ENCODE data around the gene DZANK1. TPM values are rescaled to one million over a fixed set of nuclear protein-coding genes. Genes with fewer than 3 reads are reported as not detected.
"Not testable (repeated sequence)": the region's sequence is repeated elsewhere in the genome, so short reads cannot be mapped to it uniquely, and the experiment has no call there.

Gene DZANK1
- total RNA-seq, 1 donor from 2014 or later, result 1.9 TPM

- Mint-ChIP-seq H3K9me3 (ENCODE audit: low read depth) (no peaks in the 10 kb centered on the region), H3K36me3 (ENCODE audit: low read depth) (peaks cover 12% of the 10 kb centered on the region), H3K27me3 (ENCODE audit: low read depth) (no peaks in the 10 kb centered on the region), H3K27ac (ENCODE audit: unreplicated experiment) (peak within 1 kb of the TSS; percentile 100), H3K4me1 (ENCODE audit: low read depth) (peaks cover 26% of the 10 kb centered on the region), H3K4me3 (ENCODE audit: unreplicated experiment) (peak within 1 kb of the TSS; percentile 100)
- TF ChIP-seq CTCF (IDR thresholded peaks at IDR 0.05), result no peak
- peak; percentile 97 for DNase-seq (ENCODE audit: low spot score)
These were observed 40.7 kb upstream of the DZANK1 start, which contains the start of gene SEC23B for GRCh38 chr20:18507218-18508191. SEC23B (plus strand) TSS chr20:18507940; CDS start chr20:18510836, 2,896 bp downstream.

GRCh38 chr20:18506744-18507143, 39.9 kb upstream of the DZANK1 start:
- peaks cover 9% of the 10 kb centered on the region for H3K36me3 Mint-ChIP-seq (ENCODE audit: low read depth)
- peaks cover 26% of the 10 kb centered on the region for H3K4me1 Mint-ChIP-seq (ENCODE audit: low read depth)
- no peaks in the 10 kb centered on the region for H3K9me3 Mint-ChIP-seq (ENCODE audit: low read depth)
- peak overlapping the region; percentile 100 for H3K27ac Mint-ChIP-seq (ENCODE audit: unreplicated experiment)
- DNase-seq (ENCODE audit: low spot score), result no peak
- H3K4me3 Mint-ChIP-seq (ENCODE audit: unreplicated experiment), result peak overlapping the region; percentile 100
- no peak for TF ChIP-seq CTCF (IDR thresholded peaks at IDR 0.05)
- H3K27me3 Mint-ChIP-seq (ENCODE audit: low read depth), result peaks cover 2% of the 10 kb centered on the region

- Mint-ChIP-seq H3K27me3 (ENCODE audit: low read depth) (peaks cover 2% of the 10 kb centered on the region), H3K4me3 (ENCODE audit: unreplicated experiment) (no peak overlapping the region), H3K36me3 (ENCODE audit: low read depth) (peaks cover 1% of the 10 kb centered on the region), H3K4me1 (ENCODE audit: low read depth) (peaks cover 23% of the 10 kb centered on the region), H3K9me3 (ENCODE audit: low read depth) (no peaks in the 10 kb centered on the region), H3K27ac (ENCODE audit: unreplicated experiment) (no peak overlapping the region)
- TF ChIP-seq CTCF (IDR thresholded peaks at IDR 0.05), result no peak
- DNase-seq (ENCODE audit: low spot score), result no peak
These were observed 37.7 kb upstream of the DZANK1 start for GRCh38 chr20:18504479-18505060.

- H3K27me3 Mint-ChIP-seq (ENCODE audit: low read depth); H3K9me3 Mint-ChIP-seq (ENCODE audit: low read depth); H3K4me3 Mint-ChIP-seq (ENCODE audit: unreplicated experiment); DNase-seq (ENCODE audit: low spot score); H3K4me1 Mint-ChIP-seq (ENCODE audit: low read depth); H3K36me3 Mint-ChIP-seq (ENCODE audit: low read depth); H3K27ac Mint-ChIP-seq (ENCODE audit: unreplicated experiment): not testable (repeated sequence)
These were observed 34.8 kb upstream of the DZANK1 start for GRCh38 chr20:18501672-18502071.

- no peak for DNase-seq (ENCODE audit: low spot score)
- Mint-ChIP-seq H3K27ac (ENCODE audit: unreplicated experiment) (peak overlapping the region; percentile 90), H3K36me3 (ENCODE audit: low read depth) (no peaks in the 10 kb centered on the region), H3K27me3 (ENCODE audit: low read depth) (peaks cover 2% of the 10 kb centered on the region), H3K4me1 (ENCODE audit: low read depth) (peaks cover 14% of the 10 kb centered on the region), H3K4me3 (ENCODE audit: unreplicated experiment) (no peak overlapping the region), H3K9me3 (ENCODE audit: low read depth) (no peaks in the 10 kb centered on the region)
- no peak for TF ChIP-seq CTCF (IDR thresholded peaks at IDR 0.05)
These were observed 30.8 kb upstream of the DZANK1 start for GRCh38 chr20:18497603-18498002.

All from chondrocyte (in vitro differentiated cells).